ENCODE data around the gene IRS2.

DNA sequence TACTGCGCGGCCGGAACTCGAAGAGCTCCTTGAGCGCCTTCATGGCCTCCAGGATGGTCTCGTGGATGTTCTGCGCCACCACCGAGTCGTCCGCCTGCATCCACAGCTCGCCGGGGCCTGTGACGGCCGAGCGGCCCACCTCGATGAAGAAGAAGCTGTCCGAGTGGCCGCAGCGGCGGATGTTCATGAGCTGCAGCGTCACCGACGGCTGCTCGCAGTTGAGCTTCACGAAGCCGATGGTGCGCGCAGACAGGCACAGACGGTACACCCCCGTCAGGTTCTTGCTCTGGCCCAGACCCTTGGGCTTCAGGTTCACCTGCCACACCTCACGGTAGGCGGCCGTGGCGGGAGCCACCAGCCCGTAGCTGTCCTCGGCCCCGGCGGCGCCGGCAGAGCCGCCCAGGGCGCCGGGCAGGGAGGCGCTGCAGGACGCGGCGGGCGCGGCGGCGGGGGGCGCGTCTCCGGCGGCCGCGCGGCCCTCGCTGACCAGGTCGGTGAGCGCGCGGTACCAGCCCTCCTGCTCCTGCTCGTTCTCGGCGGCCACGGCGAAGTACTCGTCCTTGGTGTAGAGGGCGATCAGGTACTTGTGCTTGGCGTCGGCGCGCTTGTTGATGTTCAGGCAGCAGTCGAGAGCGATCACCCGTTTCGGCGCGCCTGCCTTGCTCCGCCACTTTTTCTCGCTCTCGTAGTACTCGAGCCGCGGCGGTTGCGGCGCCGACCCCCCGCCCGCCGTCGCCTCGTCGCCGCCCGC is 1.1 kb downstream of the IRS2 start:
- TF ChIP-seq, protein P1, sequence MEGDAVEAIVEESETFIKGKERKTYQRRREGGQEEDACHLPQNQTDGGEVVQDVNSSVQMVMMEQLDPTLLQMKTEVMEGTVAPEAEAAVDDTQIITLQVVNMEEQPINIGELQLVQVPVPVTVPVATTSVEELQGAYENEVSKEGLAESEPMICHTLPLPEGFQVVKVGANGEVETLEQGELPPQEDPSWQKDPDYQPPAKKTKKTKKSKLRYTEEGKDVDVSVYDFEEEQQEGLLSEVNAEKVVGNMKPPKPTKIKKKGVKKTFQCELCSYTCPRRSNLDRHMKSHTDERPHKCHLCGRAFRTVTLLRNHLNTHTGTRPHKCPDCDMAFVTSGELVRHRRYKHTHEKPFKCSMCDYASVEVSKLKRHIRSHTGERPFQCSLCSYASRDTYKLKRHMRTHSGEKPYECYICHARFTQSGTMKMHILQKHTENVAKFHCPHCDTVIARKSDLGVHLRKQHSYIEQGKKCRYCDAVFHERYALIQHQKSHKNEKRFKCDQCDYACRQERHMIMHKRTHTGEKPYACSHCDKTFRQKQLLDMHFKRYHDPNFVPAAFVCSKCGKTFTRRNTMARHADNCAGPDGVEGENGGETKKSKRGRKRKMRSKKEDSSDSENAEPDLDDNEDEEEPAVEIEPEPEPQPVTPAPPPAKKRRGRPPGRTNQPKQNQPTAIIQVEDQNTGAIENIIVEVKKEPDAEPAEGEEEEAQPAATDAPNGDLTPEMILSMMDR (IDR thresholded peaks at IDR 0.05) = no peak
- TF ChIP-seq POLR2AphosphoS5 (IDR thresholded peaks at IDR 0.05; ENCODE audit: low read depth, low read length) (no peak), USF2 (IDR thresholded peaks at IDR 0.05; ENCODE audit: borderline replicate concordance, low read depth, low read length) (no peak), FOSL2 (IDR thresholded peaks at IDR 0.05; ENCODE audit: borderline replicate concordance, low read depth) (no peak), MXI1 (IDR thresholded peaks at IDR 0.05; ENCODE audit: low read depth, low read length) (peak; percentile 24; the same call in 1 of the 2 replicates), ELF1 (IDR thresholded peaks at IDR 0.05) (no peak), EP300 (IDR thresholded peaks at IDR 0.05; ENCODE audit: borderline replicate concordance in 1 of 2, low read depth in 1 of 2, low read length in 1 of 2) (no peak), EZH2phosphoT487 (IDR thresholded peaks at IDR 0.05; ENCODE audit: borderline replicate concordance, low read depth) (no peak), SMC3 (IDR thresholded peaks at IDR 0.05; ENCODE audit: low read depth, low read length) (no peak), RAD21 (IDR thresholded peaks at IDR 0.05; ENCODE audit: low read length) (0 out of 2 replicates have a peak, but pooled peaks have one; percentile 2), YY1 (IDR thresholded peaks at IDR 0.05; ENCODE audit: low read depth) (no peak)
- TF ChIP-seq, protein P2, sequence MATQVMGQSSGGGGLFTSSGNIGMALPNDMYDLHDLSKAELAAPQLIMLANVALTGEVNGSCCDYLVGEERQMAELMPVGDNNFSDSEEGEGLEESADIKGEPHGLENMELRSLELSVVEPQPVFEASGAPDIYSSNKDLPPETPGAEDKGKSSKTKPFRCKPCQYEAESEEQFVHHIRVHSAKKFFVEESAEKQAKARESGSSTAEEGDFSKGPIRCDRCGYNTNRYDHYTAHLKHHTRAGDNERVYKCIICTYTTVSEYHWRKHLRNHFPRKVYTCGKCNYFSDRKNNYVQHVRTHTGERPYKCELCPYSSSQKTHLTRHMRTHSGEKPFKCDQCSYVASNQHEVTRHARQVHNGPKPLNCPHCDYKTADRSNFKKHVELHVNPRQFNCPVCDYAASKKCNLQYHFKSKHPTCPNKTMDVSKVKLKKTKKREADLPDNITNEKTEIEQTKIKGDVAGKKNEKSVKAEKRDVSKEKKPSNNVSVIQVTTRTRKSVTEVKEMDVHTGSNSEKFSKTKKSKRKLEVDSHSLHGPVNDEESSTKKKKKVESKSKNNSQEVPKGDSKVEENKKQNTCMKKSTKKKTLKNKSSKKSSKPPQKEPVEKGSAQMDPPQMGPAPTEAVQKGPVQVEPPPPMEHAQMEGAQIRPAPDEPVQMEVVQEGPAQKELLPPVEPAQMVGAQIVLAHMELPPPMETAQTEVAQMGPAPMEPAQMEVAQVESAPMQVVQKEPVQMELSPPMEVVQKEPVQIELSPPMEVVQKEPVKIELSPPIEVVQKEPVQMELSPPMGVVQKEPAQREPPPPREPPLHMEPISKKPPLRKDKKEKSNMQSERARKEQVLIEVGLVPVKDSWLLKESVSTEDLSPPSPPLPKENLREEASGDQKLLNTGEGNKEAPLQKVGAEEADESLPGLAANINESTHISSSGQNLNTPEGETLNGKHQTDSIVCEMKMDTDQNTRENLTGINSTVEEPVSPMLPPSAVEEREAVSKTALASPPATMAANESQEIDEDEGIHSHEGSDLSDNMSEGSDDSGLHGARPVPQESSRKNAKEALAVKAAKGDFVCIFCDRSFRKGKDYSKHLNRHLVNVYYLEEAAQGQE (IDR thresholded peaks at IDR 0.05; ENCODE audit: low read depth, low read length) = no peak

All from SK-N-SH (cell line).